Measurements from ENCODE around the gene PDE3A.

DNA sequence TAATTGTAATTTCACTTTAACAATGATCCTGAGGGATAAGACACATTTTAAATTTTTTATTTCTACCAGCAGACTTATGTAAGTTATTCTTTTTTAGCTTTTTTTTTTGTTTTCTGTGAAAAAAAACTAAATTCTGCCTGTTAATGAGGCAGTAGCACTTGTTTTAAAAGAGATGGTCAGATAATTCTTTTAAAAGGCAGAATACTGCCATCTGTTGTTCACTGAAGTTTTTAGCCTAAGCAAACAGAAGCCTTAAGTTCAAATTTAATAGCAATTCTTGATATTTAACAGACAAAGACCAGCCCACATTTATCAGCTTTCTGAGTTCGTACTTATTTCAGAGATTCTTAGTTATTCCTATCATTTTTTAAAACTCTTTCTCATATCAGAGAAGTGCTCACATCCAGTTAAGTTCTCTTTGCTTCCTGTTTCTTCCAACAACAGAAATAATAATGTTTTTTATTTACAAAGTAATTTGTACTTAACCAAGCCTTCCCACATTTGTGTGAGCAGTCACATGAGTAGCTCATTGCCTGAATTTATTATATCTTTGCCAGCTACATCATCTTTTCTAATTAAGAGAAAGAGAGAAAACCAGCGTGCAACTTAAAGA is 233.4 kb downstream of the PDE3A start:
- peak in 1 of 3 experiments; percentile 36 for TF ChIP-seq CTCF (IDR thresholded peaks at IDR 0.05)
- TF ChIP-seq POLR2A (IDR thresholded peaks at IDR 0.05): no peak
